DND-41 (cell line): ENCODE measurements around the gene FAM193A.

ENCODE experiments used
- CTCF ChIP-seq: IDR thresholded peaks from 2 replicates; pipeline ENCODE4 v1.5.1; 2012; ENCODE audit warnings: borderline replicate concordance, low read length, moderate library complexity, mild to moderate bottlenecking; ENCODE audit not compliant: poor library complexity, severe bottlenecking; ENCODE audit errors: extremely low read depth
- EZH2 ChIP-seq: IDR thresholded peaks from 3 replicates; pipeline ENCODE4 v1.6.1; 2012; ENCODE audit warnings: borderline replicate concordance, low read depth, mild to moderate bottlenecking, moderate library complexity, low read length, inconsistent platforms; ENCODE audit not compliant: severe bottlenecking

DNA sequence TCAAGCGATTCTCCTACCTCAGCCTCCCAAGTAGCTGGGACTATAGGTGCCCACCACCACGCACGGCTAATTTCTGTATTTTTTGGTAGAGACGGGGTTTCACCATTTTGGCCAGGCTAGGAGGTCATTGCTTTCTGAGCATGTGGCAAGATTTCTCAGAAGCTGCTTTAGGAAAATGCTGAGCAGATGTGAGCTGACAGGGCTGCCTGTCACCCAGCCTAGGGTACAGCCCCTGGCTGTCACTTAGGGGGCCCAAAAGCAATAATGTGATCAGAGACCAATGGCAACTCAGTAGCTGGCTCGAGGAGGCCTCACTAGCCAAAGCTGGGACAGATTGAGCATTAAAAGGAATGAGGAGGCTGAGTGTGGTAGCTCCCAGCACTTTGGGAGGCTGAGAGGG lies 154.9 kb downstream of the FAM193A start:
- TF ChIP-seq CTCF (no peak), EZH2 (no peak)
